GM21576 (cell line): ENCODE data around the gene CCDC142.
"Not testable (repeated sequence)": the region's sequence is repeated elsewhere in the genome, so short reads cannot be mapped to it uniquely, and the experiment has no call there.

Experiments used
- ATAC-seq: cut with Tn5 transposase; IDR thresholded peaks from one replicate; pipeline ENCODE4 v1.9.1; 2021; ENCODE audit warnings: mild to moderate bottlenecking, moderate library complexity; ENCODE audit not compliant: unreplicated experiment

Gene CCDC142

DNA sequence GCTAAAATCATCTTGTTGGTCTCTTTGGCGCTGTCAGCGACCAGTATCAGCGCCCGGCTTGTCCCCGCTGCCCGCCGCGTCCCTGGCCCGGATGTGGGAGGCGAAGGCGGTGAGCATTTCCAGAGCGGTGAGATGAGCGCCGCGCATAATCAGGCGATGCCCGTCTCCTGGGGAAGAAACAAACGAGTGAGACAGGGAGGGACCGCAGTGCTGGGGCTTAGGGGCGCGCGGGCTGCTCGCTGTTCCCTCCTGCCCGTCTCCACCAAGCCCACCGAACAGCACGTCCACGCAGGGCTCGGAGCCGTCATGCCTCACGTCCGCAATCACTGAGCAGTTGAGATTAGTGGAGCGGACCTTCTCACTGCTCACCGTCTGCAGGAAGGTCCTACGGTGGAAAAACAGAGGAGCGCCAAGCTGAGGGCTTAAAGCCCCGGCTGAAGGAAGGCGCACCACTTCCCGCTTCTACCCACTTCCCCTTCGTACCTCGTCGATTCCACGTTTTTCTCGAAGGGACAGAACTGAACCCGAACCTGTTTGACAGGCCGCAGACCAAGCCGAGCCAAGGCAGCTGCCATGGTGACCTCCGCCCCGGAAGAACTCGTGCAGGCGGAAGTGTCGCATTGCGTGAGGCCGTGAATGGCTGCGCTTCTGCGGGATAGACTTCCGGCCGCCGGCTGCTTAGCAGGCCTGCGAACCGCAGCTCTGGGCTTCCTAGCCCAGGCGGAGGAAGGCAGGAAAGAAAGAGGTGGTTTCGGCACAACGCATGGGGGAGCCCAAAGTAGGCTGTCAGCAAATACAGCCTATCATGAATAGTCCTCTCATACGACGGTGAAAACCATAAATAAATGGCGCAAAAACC, 10.5 kb downstream of the CCDC142 start, which contains the start of gene MRPL53:
MRPL53 (minus strand) TSS at position 595 of the 859 bp plus-strand sequence; CDS start at position 575, 20 bp downstream.
- ATAC-seq = peak; percentile 78

DNA sequence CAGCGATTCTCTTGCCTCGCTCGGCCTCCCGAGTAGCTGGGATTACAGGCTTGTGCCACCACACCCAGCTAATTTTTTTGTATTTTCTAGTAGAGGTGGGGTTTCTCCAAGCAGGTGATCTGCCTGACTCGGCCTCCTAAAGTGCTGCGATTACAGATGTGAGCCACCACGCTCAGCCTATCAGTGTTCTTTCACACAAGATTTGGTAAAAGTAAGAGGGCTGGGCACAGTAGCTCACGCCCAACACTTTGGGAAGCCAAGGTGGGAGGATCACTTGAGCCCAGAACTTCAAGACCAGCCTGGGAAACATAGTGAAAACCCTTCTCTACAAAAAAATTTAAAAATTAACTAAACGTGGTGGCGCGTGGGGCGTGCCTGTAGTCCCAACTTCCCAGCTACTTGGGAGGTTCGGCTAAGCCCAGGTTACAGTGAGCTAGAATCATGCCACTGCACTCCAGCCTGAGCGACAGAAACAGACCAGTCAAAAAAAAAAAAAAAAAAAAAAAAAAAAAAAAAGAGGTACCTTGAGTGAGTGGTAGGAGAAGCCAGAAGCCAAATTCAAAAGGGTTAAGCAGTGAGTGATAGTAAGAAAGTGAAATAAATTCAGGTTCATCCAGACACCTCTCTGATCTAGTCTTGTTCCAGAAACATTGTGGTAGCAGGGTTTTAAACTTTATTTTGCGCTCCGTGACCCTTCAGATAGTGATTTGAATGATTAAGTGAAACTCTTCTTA, 11.3 kb downstream of the CCDC142 start:
- ATAC-seq = no peak

DNA sequence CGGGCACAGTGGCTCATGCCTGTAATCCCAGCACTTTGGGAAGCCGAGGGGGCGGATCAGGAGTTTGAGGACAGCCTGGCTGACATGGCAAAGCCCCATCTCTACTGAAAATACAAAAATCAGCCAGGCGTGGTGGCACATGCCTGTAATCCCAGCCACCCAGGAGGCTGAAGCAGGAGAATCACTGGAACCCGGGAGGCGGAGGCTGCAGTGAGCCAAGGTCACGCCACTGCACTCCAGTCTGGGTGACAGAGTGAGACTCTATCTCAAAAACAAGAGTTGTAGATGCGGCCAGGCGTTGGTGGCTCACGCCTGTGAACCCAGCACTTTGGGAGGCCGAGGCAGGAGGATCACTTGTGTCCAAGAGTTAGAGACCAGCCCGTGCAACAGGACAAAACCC, 12.1 kb downstream of the CCDC142 start:
- ATAC-seq = not testable (repeated sequence)

DNA sequence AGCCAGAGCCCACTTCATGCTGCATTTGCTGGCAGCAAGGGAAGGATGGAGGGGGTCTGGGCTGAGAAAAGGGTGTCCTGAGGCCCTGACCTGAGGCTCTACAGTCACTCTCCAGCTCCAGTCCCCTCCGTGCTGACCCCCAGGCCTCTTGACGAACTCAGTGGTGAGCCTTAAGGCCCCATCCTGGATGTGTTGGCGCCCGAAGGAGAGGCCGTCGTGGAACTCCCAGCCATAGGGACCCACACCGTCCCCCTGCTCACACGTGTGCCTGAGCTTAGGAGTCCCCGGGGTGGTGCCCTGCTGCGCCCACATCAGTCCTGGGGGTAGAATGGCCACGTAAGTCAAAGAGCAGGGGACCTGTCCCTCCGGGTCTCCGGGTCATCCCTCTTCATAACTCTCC, 18.4 kb downstream of the CCDC142 start:
- ATAC-seq = peak; percentile 5

DNA sequence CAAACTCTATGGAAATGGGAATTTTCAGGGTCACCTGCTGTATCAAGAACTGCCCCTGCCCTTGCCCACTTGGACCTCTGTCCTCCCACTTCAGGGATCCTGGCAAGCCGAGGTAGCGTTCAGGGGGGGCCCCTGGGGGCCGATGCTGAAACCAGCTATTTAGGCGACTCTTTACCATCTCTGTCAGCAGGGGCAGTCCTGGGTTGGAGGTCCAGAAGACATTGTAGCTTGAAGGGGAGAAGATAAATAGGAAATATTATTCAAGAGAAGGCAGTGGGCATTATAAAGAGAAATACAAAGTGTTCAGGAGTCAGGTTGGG, 20.1 kb downstream of the CCDC142 start:
- no peak for ATAC-seq

DNA sequence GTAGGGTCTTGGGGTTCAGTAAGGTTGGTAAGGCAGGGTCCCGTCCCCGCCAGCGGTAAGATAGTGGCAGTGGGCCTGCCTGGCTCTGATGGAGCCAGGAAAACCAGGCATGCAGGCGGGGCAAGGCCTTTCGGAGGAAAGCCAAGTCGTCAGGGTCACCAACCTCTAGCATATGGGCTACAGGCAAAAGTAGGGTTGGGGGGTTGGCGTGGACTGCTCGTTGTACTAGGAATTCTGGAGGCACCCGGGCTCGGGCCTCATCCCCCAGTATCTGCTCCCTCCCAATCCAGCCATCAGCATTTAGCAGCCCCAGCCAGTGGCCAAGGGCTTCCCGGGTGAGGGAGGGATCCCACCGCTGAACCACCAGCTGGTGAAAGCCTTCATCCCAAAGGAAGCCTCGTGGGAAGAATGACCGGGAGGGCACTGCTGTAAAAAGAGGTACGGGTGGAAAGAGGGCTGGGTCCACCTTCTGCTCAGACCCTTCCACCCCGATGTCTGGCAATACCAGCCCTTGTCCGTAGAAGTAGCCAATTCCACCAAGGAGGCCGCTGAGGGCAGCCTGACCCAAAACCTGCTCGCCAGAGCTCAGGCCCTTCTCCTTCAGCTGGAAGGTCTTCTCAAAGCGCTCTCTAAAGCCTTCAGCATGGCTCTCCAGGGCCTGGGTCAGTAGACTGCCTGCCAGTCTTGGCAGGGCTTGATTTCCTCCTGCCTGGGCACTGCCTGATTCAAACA, 20.6 kb downstream of the CCDC142 start:
- no peak for ATAC-seq

DNA sequence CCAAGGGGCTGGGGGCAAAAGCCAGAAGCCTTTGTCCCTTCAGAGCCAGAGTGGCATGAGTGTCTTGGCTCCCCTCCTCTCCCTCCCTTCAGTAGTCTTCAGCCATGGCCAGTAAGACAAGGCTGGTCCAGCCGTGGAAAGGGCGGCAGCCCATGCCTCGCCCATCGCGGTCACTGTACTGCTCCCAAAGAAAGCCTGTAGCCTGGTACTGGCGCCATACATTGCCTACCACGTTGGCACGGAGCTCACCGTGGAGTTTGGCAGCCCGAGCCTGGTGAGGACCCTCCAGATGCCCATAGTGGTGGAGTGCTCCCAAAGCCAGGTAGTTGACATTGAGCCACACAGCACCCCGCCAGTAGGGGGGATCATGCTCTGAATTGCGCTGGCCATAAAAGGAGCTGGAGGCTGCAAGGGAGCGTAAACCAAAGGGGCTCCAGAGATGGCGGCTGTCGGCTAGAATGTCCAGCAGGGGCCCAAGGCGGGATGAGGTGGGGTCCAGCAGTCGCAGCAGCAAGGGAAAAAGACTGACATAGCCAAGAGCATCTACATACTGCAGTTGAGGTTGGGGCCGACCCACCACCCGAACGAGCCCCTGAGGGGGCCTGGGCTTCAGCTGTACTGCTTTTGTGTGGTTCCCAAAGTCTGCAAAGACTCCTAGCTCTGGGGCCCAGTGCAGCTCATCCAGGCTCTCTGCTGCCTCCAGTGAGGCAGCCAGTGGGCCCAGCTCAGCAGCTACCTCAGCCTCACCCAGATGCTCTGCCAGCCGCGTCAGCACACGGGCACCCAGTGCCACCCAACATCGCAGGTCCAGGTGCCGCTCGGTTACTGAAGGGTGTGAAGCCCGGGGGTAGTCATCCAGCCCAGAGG, 21.4 kb downstream of the CCDC142 start:
- no peak for ATAC-seq

DNA sequence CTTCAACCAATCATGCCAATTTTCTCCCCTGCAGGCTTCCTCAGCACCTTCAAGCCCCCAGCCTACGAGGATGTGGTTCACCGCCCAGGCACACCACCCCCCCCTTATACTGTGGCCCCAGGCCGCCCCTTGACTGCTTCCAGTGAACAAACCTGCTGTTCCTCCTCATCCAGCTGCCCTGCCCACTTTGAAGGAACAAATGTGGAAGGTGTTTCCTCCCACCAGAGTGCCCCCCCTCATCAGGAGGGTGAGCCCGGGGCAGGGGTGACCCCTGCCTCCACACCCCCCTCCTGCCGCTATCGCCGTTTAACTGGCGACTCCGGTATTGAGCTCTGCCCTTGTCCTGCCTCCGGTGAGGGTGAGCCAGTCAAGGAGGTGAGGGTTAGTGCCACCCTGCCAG, 22.6 kb downstream of the CCDC142 start:
- ATAC-seq = not testable (repeated sequence)

DNA sequence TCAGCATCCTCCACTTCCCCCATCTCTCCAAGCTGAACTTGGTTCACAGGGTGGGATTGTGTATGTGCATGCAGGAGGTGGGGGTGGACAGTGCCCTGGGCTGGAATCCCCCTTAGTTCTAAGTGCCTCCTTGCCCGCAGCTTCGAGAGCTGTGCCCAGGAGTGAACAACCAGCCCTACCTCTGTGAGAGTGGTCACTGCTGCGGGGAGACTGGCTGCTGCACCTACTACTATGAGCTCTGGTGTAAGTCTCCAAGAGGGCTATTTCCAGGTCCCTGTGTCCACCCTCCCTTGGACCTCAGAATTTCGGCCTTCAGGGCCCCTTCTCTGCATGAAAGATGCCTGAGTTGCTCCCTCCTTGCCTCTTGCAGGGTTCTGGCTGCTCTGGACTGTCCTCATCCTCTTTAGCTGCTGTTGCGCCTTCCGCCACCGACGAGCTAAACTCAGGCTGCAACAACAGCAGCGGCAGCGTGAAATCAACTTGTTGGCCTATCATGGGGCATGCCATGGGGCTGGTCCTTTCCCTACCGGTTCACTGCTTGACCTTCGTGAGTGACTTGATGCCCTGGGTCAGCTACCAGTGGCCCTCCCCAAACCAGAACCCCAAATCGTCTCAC, 23.2 kb downstream of the CCDC142 start:
- ATAC-seq = not testable (repeated sequence)

DNA sequence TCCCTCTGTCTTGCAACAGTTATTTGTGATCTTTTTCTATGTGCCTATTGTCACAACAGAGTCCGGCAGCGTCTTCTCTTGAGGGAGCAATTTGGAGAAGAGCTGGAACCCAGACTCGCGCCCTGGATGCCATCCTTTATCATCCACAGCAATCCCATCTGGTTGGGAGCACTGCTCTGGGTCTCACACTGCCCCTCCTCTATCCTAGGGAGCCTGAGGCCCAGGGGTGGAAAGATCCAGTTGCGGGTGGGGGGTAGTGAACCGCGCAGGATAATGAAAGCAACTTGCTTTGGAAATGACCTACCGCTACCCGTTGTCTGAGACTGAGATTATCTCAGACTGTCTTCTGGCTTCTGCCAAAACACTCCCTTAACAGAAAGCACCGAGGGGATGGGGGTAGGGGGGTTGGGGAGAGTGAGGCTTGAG, 23.8 kb downstream of the CCDC142 start:
- no peak for ATAC-seq

DNA sequence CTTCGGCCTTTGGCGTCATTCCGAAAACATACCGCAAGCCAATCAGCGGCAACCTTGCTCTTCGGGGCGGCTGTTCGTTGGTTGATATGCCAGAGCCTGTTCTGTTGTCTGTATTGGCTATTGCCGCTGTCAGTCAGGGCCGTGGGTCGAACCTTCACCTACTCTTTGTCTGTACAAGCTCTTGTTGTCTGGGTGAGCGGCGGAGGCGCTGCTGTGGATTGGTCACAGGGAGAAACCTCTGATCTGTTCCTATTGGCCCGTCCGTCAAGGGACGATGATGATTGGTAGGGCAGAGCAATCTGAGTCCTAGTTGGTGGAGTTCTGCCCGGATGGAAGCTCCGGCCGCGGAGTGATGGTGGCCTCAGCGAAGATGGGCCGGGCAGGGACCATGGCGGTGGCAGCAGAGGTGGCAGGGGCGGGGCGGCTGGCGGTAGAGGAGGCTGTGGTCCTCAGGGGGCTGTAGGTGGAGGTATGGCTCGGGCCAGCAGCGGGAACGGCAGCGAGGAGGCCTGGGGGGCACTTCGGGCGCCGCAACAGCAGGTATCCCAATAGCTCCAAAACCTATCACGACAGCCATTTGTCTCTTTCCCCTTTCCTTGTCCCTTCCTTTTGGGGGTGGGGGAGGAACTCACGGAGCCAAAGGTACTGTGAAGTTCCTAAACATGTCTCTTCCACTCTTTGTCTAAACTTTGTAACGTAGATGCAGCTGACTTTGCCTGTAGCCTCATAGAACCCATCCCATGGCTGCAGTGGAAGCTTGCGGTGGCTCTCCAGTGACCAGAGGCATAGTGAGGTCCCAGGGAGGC, 24.5 kb downstream of the CCDC142 start, which contains the start of gene WBP1:
WBP1 (plus strand) TSS at position 307 of the 806 bp plus-strand sequence; CDS start at position 472, 165 bp downstream.
- ATAC-seq = peak; percentile 79

DNA sequence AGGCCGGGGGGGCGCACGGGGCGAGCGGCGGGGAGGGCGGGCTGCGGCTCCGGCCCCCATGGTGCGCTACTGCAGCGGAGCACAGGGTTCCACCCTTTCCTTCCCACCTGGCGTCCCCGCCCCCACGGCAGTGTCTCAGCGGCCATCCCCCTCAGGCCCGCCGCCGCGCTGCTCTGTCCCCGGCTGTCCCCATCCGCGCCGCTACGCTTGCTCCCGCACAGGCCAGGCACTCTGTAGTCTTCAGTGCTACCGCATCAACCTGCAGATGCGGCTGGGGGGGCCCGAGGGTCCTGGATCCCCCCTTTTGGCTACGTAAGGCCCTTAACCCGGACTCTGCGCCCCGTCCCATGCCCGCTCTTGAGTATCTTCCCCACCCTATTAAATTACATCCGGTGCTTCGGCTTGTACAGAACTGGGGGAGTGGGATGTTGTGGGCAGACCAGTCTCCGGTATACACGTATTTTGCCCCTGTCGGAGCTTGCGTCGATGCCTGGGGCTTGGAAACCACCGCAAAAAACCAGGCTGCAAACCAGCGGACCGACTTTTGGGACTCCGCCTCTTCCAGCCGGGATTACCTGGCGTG, 25.2 kb downstream of the CCDC142 start:
- peak; percentile 25 for ATAC-seq

DNA sequence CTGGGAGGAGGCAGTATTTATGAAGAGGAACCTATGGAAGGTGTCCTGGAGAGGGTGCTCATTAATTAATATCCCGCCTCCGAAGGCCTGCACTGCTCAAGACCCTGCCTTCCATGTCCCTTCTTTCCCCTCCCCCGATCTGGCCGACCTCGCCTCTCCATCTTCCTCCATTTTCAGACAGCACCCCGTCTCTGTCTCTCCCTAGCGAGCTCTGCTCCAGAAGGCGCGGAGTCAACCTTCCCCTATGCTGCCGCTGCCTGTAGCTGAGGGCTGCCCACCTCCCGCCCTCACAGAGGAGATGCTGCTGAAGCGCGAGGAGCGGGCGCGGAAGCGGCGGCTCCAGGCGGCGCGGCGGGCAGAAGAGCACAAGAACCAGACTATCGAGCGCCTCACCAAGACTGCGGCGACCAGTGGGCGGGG, 25.7 kb downstream of the CCDC142 start:
- ATAC-seq = no peak

DNA sequence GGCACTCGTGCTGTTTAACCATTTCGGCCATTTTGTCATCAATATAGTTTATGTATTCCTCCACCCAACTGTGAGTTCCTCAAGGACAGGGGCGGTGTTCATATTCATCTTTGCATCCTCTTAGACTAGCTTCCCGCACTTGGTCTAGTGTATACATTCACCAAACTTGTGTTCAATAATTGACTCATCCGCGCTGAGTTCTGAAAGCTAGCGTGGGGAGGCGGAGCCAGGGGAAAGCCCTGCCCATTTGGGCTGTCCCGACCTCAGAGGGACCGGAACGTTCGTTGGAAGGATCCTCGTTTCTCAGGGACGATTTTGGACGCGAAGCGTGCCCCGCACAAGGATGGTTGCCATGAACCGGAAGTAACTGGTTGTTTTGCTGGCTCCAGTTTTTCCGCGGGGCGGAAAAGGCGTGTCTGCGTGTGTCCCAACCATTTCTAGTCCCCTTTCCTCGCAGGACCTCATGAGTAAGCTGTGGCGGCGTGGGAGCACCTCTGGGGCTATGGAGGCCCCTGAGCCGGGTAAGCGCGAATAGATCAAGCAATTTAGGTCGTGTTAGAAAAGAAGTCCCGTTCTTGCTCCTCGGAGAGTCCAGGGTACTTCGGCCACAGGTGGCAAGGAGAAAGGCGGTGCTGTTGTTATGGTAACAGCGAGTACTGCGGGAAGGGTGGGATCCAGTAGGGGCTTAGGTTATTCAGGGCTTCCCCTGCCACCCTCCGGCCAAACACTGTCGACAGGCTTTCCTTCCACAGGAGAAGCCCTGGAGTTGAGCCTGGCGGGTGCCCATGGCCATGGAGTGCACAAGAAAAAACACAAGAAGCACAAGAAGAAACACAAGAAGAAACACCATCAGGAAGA, 27.9 kb downstream of the CCDC142 start, which contains the start of gene INO80B:
INO80B (plus strand) TSS at position 434 of the 858 bp plus-strand sequence; CDS start at position 464, 30 bp downstream.
- ATAC-seq = peak; percentile 36

DNA sequence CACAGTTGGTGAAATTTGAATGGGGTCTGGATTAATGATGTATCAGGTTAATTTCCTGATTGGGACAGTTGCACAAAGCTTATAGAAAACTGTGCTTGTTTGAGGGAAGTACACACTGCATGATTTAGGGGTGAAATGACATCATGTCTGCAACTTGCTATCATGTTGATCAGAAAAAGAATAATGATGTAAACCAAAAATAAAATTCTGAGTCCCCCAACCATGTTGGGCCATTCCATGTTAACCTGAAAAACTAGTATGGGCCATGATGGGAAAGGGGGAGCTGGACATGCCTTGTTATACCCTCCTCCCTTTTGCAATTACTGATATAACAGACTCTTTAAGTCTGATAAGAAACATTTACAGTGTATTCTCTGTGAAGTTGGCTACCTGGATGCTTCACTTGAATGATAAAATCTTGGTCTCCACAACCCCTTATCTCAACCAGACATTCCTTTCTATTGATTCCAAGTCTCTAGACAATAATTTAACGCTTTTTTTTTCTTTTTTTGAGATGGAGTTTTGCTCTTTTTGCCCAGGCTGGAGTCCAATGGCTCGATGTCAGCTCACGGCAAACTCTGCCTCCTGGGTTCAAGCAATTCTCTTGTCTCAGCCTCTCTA, 32.1 kb downstream of the CCDC142 start:
- ATAC-seq = no peak

DNA sequence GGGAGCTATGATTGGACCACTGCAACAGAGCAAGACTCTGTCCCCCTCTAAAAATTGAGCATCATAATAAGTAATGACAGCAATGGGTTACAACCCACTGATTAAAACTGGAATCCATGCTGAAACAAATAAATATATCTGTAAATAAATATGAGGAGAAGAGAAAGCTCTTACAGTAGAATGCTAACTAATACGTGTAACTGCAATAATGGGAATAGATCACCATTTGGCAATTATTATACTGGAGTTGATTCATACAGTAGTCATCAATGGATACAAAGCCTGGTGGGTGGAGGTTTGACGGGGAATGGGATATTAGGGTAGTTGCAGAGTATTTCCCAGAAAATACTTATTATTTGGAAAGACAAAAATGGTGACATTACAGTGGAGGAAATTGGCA, 34.0 kb downstream of the CCDC142 start:
- ATAC-seq = no peak
